ENCODE results near the gene KIAA0753. TPM values are rescaled to one million over a fixed set of nuclear protein-coding genes. Genes with fewer than 3 reads are reported as not detected.

The KIAA0753 gene
- polyA plus RNA-seq, 1 experiment, result 11.5 TPM

GRCh38 chr17:6554871-6555330 lies 85.6 kb downstream of the KIAA0753 start:
- H3K4me3 ChIP-seq (ENCODE audit: low read depth, low read length), result no peak overlapping the region
- ChIA-PET CTCF (no interaction called here), POLR2A (no interaction called here)
- H3K27ac ChIP-seq (ENCODE audit: low read depth, low read length), result no peak overlapping the region
- peaks cover 26% of the 10 kb centered on the region for H3K27me3 ChIP-seq (ENCODE audit: control insufficient read depth, insufficient read depth, low read length)
- DNase-seq (ENCODE audit: low read depth, low spot score), result no peak
- no peak for TF ChIP-seq CTCF (IDR thresholded peaks at IDR 0.05; ENCODE audit: low read depth, low read length)
- H3K9me3 ChIP-seq (ENCODE audit: control insufficient read depth, insufficient read depth, low read length), result no peaks in the 10 kb centered on the region; the same call in 1 of the 2 replicates

GRCh38 chr17:6554342-6554741 lies 86.2 kb downstream of the KIAA0753 start:
- CTCF ChIA-PET, result no interaction called here
- POLR2A ChIA-PET, result no interaction called here
- no peak for DNase-seq (ENCODE audit: low read depth, low spot score)
- no peaks in the 10 kb centered on the region; the same call in 1 of the 2 replicates for H3K9me3 ChIP-seq (ENCODE audit: control insufficient read depth, insufficient read depth, low read length)
- TF ChIP-seq CTCF (IDR thresholded peaks at IDR 0.05; ENCODE audit: low read depth, low read length), result no peak
- H3K27me3 ChIP-seq (ENCODE audit: control insufficient read depth, insufficient read depth, low read length), result peaks cover 26% of the 10 kb centered on the region
- no peak overlapping the region for H3K27ac ChIP-seq (ENCODE audit: low read depth, low read length)
- no peak overlapping the region for H3K4me3 ChIP-seq (ENCODE audit: low read depth, low read length)

- ChIA-PET POLR2A (no interaction called here), CTCF (no interaction called here)
- H3K27ac ChIP-seq (ENCODE audit: low read depth, low read length), result no peak overlapping the region
- no peak for TF ChIP-seq CTCF (IDR thresholded peaks at IDR 0.05; ENCODE audit: low read depth, low read length)
- no peak for DNase-seq (ENCODE audit: low read depth, low spot score)
- H3K27me3 ChIP-seq (ENCODE audit: control insufficient read depth, insufficient read depth, low read length), result peaks cover 21% of the 10 kb centered on the region
- no peaks in the 10 kb centered on the region; the same call in 1 of the 2 replicates for H3K9me3 ChIP-seq (ENCODE audit: control insufficient read depth, insufficient read depth, low read length)
- H3K4me3 ChIP-seq (ENCODE audit: low read depth, low read length), result no peak overlapping the region
Measured at GRCh38 chr17:6551869-6552531, 88.5 kb downstream of the KIAA0753 start.

GRCh38 chr17:6551356-6551755 lies 89.2 kb downstream of the KIAA0753 start:
- no peak for DNase-seq (ENCODE audit: low read depth, low spot score)
- H3K4me3 ChIP-seq (ENCODE audit: low read depth, low read length), result no peak overlapping the region
- H3K9me3 ChIP-seq (ENCODE audit: control insufficient read depth, insufficient read depth, low read length), result no peaks in the 10 kb centered on the region; the same call in 1 of the 2 replicates
- peaks cover 17% of the 10 kb centered on the region for H3K27me3 ChIP-seq (ENCODE audit: control insufficient read depth, insufficient read depth, low read length)
- H3K27ac ChIP-seq (ENCODE audit: low read depth, low read length), result no peak overlapping the region
- POLR2A ChIA-PET, result no interaction called here
- CTCF ChIA-PET, result no interaction called here
- no peak for TF ChIP-seq CTCF (IDR thresholded peaks at IDR 0.05; ENCODE audit: low read depth, low read length)

- H3K9me3 ChIP-seq (ENCODE audit: control insufficient read depth, insufficient read depth, low read length), result no peaks in the 10 kb centered on the region
- CTCF ChIA-PET, result no interaction called here
- TF ChIP-seq CTCF (IDR thresholded peaks at IDR 0.05; ENCODE audit: low read depth, low read length), result no peak
- POLR2A ChIA-PET, result no interaction called here
- no peak overlapping the region for H3K4me3 ChIP-seq (ENCODE audit: low read depth, low read length)
- no peak for DNase-seq (ENCODE audit: low read depth, low spot score)
- H3K27ac ChIP-seq (ENCODE audit: low read depth, low read length), result no peak overlapping the region
- H3K27me3 ChIP-seq (ENCODE audit: control insufficient read depth, insufficient read depth, low read length), result peaks cover 7% of the 10 kb centered on the region
Measured at GRCh38 chr17:6549384-6550036, 91.0 kb downstream of the KIAA0753 start.

Data from AG04450 (cell line).